HCT116 (cell line): ENCODE results near the gene KRT13. TPM values are rescaled to one million over a fixed set of nuclear protein-coding genes. Genes with fewer than 3 reads are reported as not detected.

ENCODE experiments used
- CEBPB ChIP-seq: IDR thresholded peaks from 2 replicates; pipeline ENCODE4 v1.6.1; 2012; ENCODE audit warnings: low read depth
- EGR1 ChIP-seq: IDR thresholded peaks from 2 replicates; pipeline ENCODE4 v1.6.1; 2012; ENCODE audit warnings: low read depth
- EZH2 ChIP-seq: fragments of 200-600 bp; sonication (generic); IDR thresholded peaks from 2 replicates; pipeline ENCODE4 v1.6.1; 2017; ENCODE audit warnings: antibody characterized with exemption, mixed run types
- JUND ChIP-seq: IDR thresholded peaks from 2 replicates; pipeline ENCODE4 v1.6.1; 2012
- REST ChIP-seq: IDR thresholded peaks from 2 replicates; pipeline ENCODE4 v1.6.1; 2012; ENCODE audit warnings: low read depth
- SIN3A ChIP-seq: IDR thresholded peaks from 2 replicates; pipeline ENCODE4 v1.6.1; 2012; ENCODE audit warnings: low read depth
- SP1 ChIP-seq: IDR thresholded peaks from 2 replicates; pipeline ENCODE4 v1.6.1; 2012; ENCODE audit warnings: low read depth
- YY1 ChIP-seq: IDR thresholded peaks from 2 replicates; pipeline ENCODE4 v1.6.1; 2011; ENCODE audit warnings: low read length, low read depth, moderate library complexity, mild to moderate bottlenecking; ENCODE audit not compliant: insufficient replicate concordance; ENCODE audit errors: extremely low read depth
- ZBTB33 ChIP-seq: IDR thresholded peaks from 2 replicates; pipeline ENCODE4 v1.6.1; 2011; ENCODE audit warnings: mild to moderate bottlenecking, low read length, moderate library complexity; ENCODE audit not compliant: insufficient replicate concordance; ENCODE audit errors: extremely low read depth
- total RNA-seq: library from RNA; stranded (reverse); gene quantifications from one replicate; pipeline ENCODE4 v1.2.1, GENCODE V29; 2021; ENCODE audit not compliant: unreplicated experiment
- TF ChIP-seq, protein P1 (sequence below), 3 experiments: fragments of 200-600 bp in 1 of 3; sonication (generic) in 1 of 3; IDR thresholded peaks in 2 of 3; conservative IDR thresholded peaks in 1 of 3; 2 replicates each; pipeline ENCODE4 v1.5.1; 2012 to 2017; ENCODE audit warnings: low read depth in 2 of 3, low read length in 2 of 3, antibody characterized with exemption in 1 of 3, borderline replicate concordance in 1 of 3, control low read depth in 1 of 3, mild to moderate bottlenecking in 1 of 3, mixed read lengths in 1 of 3, mixed run types in 1 of 3, moderate library complexity in 1 of 3; ENCODE audit not compliant: insufficient read depth in 1 of 3

Gene KRT13
- total RNA-seq, 1 experiment from 2014 or later, result 3.7 TPM

- TF ChIP-seq REST, result no peak
- TF ChIP-seq EZH2, result no peak
- no peak for TF ChIP-seq CEBPB
- no peak for TF ChIP-seq SIN3A
- no peak for TF ChIP-seq JUND
- no peak for TF ChIP-seq YY1
- TF ChIP-seq ZBTB33, result no peak
- TF ChIP-seq, protein P1, sequence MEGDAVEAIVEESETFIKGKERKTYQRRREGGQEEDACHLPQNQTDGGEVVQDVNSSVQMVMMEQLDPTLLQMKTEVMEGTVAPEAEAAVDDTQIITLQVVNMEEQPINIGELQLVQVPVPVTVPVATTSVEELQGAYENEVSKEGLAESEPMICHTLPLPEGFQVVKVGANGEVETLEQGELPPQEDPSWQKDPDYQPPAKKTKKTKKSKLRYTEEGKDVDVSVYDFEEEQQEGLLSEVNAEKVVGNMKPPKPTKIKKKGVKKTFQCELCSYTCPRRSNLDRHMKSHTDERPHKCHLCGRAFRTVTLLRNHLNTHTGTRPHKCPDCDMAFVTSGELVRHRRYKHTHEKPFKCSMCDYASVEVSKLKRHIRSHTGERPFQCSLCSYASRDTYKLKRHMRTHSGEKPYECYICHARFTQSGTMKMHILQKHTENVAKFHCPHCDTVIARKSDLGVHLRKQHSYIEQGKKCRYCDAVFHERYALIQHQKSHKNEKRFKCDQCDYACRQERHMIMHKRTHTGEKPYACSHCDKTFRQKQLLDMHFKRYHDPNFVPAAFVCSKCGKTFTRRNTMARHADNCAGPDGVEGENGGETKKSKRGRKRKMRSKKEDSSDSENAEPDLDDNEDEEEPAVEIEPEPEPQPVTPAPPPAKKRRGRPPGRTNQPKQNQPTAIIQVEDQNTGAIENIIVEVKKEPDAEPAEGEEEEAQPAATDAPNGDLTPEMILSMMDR (IDR thresholded peaks at IDR 0.05 in 2 of 3, conservative IDR thresholded peaks at IDR 0.05 in 1 of 3; ENCODE audit: borderline replicate concordance in 1 of 3, insufficient read depth in 1 of 3, low read depth in 2 of 3, low read length in 2 of 3), result no peak
- no peak for TF ChIP-seq SP1
- no peak for TF ChIP-seq EGR1
Observed at GRCh38 chr17:41474863-41475262, 30.5 kb downstream of the KRT13 start (continued).
